ENCODE results near the gene TNFRSF6B.

- no peak for TF ChIP-seq POLR2A (IDR thresholded peaks at IDR 0.05)
- TF ChIP-seq CTCF (IDR thresholded peaks at IDR 0.05), result no peak
Observed at GRCh38 chr20:63701051-63701328, 4.5 kb downstream of the TNFRSF6B start.
